AG09319 (cell line): ENCODE results near the gene GMEB2.
A peak's percentile ranks its signal among the peaks of the same experiment; 100 is the strongest.
"Not testable (repeated sequence)": the region's sequence is repeated elsewhere in the genome, so short reads cannot be mapped to it uniquely, and the experiment has no call there.

Experiments
- DNase-seq: peaks from one replicate; pipeline ENCODE4 v3.0.0-alpha.2; 2010; ENCODE audit warnings: low read depth; ENCODE audit errors: extremely low read depth
- CTCF ChIP-seq: IDR thresholded peaks from 2 replicates; pipeline ENCODE4 v1.5.1; 2011; ENCODE audit warnings: low read depth, mild to moderate bottlenecking, inconsistent platforms, low read length, moderate library complexity

Gene GMEB2

GRCh38 chr20:63661108-63661507, 34.2 kb upstream of the GMEB2 start:
- DNase-seq: no peak

GRCh38 chr20:63660622-63661021, 33.7 kb upstream of the GMEB2 start:
- TF ChIP-seq CTCF: no peak
- no peak for DNase-seq

More at GRCh38 chr20:63661108-63661507, 34.2 kb upstream of the GMEB2 start:
- no peak for TF ChIP-seq CTCF

- DNase-seq: not testable (repeated sequence)
Observed at GRCh38 chr20:63660174-63660573, 33.3 kb upstream of the GMEB2 start.

GRCh38 chr20:63659370-63659769, 32.5 kb upstream of the GMEB2 start:
- TF ChIP-seq CTCF: no peak
- DNase-seq: no peak

GRCh38 chr20:63658749-63659187, 31.9 kb upstream of the GMEB2 start:
- no peak for DNase-seq
- TF ChIP-seq CTCF: no peak

- TF ChIP-seq CTCF: no peak
- peak; percentile 73 for DNase-seq
Observed at GRCh38 chr20:63657937-63658748, 31.2 kb upstream of the GMEB2 start, which contains the start of gene RTEL1. RTEL1 (plus strand) TSS chr20:63658312; CDS start chr20:63659403, 1,091 bp downstream.

- DNase-seq: no peak
- no peak for TF ChIP-seq CTCF
Observed at GRCh38 chr20:63657260-63657936, 30.5 kb upstream of the GMEB2 start.
